Measurements from ENCODE around the gene CBLN1. TPM values are rescaled to one million over a fixed set of nuclear protein-coding genes. Genes with fewer than 3 reads are reported as not detected.

Gene CBLN1
- total RNA-seq, 1 experiment from 2014 or later, result not detected

DNA sequence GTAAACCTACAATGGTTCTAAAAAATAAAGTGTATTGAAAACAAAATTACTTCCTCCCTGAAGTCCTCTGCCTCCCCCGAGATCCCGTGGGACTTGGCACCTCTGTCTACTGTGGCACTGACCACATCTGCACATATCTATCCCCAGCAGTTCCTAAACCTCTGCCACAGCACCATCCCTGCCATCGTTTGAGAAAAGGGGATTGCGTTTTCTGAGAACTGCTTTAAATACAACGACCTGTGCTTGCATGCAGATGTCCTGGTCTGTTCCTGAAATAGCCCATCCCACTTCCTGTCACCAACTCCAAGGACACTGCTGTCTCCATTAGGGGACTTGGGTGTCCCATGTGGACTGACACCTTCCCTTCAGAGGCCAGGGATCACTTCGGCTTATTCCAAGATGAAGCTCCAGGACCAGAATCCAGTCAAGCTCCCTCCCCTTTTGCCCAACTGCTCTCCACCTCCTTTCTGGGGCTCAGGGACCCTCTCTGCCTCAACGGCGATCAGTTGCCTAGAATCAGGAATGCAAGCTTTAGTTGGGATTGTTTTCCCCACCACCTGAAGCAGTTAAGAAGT, 20.6 kb downstream of the CBLN1 start:
- ChIA-PET CTCF (no interaction called here), POLR2A (no interaction called here)
- BruUV-seq (replicated peaks), result no TSS peak
- TF ChIP-seq, protein P1, sequence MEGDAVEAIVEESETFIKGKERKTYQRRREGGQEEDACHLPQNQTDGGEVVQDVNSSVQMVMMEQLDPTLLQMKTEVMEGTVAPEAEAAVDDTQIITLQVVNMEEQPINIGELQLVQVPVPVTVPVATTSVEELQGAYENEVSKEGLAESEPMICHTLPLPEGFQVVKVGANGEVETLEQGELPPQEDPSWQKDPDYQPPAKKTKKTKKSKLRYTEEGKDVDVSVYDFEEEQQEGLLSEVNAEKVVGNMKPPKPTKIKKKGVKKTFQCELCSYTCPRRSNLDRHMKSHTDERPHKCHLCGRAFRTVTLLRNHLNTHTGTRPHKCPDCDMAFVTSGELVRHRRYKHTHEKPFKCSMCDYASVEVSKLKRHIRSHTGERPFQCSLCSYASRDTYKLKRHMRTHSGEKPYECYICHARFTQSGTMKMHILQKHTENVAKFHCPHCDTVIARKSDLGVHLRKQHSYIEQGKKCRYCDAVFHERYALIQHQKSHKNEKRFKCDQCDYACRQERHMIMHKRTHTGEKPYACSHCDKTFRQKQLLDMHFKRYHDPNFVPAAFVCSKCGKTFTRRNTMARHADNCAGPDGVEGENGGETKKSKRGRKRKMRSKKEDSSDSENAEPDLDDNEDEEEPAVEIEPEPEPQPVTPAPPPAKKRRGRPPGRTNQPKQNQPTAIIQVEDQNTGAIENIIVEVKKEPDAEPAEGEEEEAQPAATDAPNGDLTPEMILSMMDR (IDR thresholded peaks at IDR 0.05; ENCODE audit: unreplicated experiment), result no peak
- Mint-ChIP-seq H3K9me3 (ENCODE audit: unreplicated experiment) (peaks cover 15% of the 10 kb centered on the region), H3K4me3 (ENCODE audit: unreplicated experiment) (no peak overlapping the region), H3K27me3 (ENCODE audit: insufficient read depth, unreplicated experiment) (no peaks in the 10 kb centered on the region), H3K4me1 (ENCODE audit: insufficient read depth, unreplicated experiment) (no peaks in the 10 kb centered on the region), H3K27ac (ENCODE audit: low read depth, unreplicated experiment) (no peak overlapping the region), H3K36me3 (ENCODE audit: insufficient read depth, unreplicated experiment) (no peaks in the 10 kb centered on the region)
- no peak for DNase-seq (ENCODE audit: unreplicated experiment)
- intact Hi-C loops (cut with micrococcal nuclease), result no loop called here

DNA sequence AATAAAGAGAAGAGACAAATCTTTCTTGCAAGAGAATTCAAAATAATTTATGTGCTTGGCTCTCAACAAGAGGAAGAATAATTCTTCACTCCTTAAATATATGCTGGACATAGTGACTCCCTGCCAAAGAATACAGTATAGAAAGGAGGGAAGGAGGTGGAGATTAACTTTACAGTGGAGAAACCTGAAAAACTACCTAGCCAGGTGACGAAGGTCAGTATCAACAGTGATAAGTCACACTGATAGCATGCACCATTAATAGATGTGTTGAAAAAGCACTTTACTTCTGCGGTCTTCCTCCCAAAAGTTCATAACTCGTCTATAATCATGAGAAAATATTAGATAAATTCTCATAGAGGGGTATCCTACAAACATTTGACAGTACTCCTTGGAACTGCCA, 21.4 kb downstream of the CBLN1 start:
- ChIA-PET POLR2A (no interaction called here), CTCF (no interaction called here)
- TF ChIP-seq, protein P1 (IDR thresholded peaks at IDR 0.05; ENCODE audit: unreplicated experiment), result no peak
- H3K27me3 Mint-ChIP-seq (ENCODE audit: insufficient read depth, unreplicated experiment), result no peaks in the 10 kb centered on the region
- H3K9me3 Mint-ChIP-seq (ENCODE audit: unreplicated experiment), result peaks cover 21% of the 10 kb centered on the region
- H3K4me3 Mint-ChIP-seq (ENCODE audit: unreplicated experiment), result no peak overlapping the region
- no TSS peak for BruUV-seq (replicated peaks)
- H3K36me3 Mint-ChIP-seq (ENCODE audit: insufficient read depth, unreplicated experiment), result no peaks in the 10 kb centered on the region
- intact Hi-C loops (cut with micrococcal nuclease), result no loop called here
- no peaks in the 10 kb centered on the region for H3K4me1 Mint-ChIP-seq (ENCODE audit: insufficient read depth, unreplicated experiment)
- H3K27ac Mint-ChIP-seq (ENCODE audit: low read depth, unreplicated experiment), result no peak overlapping the region
- DNase-seq (ENCODE audit: unreplicated experiment), result no peak

DNA sequence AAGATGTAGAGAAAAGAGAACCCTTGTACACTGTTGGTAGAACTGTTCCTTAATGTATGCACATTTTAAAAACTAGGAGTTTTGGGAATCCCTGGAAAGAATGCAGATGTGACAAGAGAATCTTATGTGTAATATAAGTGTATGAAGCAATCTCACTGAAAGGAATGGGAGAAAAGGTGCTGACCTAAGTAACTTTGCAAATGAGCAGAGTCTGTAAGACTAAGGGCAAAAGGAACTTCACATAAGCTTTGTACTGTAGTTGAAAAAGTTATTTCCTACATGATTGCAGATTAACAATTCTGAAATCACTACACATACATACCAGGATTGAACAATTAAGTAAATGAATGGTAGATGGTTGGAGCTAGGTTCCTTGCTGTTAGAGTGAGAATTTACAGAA, 22.3 kb downstream of the CBLN1 start:
- CTCF ChIA-PET, result interaction anchor here (0.7 kb wide), 1 partner anchor 9 kb away, joined by 3 read pairs; no protein-coding TSS in a partner anchor
- POLR2A ChIA-PET, result no interaction called here
- BruUV-seq (replicated peaks), result no TSS peak
- DNase-seq (ENCODE audit: unreplicated experiment), result no peak
- Mint-ChIP-seq H3K36me3 (ENCODE audit: insufficient read depth, unreplicated experiment) (no peaks in the 10 kb centered on the region), H3K4me3 (ENCODE audit: unreplicated experiment) (no peak overlapping the region), H3K27me3 (ENCODE audit: insufficient read depth, unreplicated experiment) (no peaks in the 10 kb centered on the region), H3K9me3 (ENCODE audit: unreplicated experiment) (peaks cover 21% of the 10 kb centered on the region), H3K27ac (ENCODE audit: low read depth, unreplicated experiment) (no peak overlapping the region), H3K4me1 (ENCODE audit: insufficient read depth, unreplicated experiment) (no peaks in the 10 kb centered on the region)
- TF ChIP-seq, protein P1 (IDR thresholded peaks at IDR 0.05; ENCODE audit: unreplicated experiment), result no peak
- intact Hi-C loops (cut with micrococcal nuclease), result loop anchor here (5.0 kb wide), 1 partner anchor 127 kb away; no protein-coding TSS in a partner anchor

DNA sequence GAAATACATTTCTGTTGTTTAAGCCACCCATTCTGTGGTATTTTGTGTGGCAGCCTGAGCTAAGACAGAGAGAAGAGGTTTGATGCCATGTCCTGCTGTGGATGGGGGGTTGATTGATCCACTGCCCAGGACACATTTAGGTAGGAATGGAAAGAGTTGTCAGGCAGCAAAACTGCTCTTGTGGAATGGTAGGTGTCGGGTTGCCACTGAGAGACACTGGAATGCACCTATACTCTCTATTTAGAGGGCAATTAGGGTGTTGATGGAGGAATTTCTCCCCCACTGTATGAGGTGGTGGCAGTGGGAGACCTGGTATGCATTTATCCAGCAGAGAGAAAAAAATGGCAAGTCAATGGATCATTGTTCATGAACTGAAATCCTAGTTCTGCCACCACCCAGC, 30.9 kb downstream of the CBLN1 start:
- intact Hi-C loops (cut with micrococcal nuclease), result no loop called here
- DNase-seq (ENCODE audit: unreplicated experiment), result no peak
- H3K9me3 Mint-ChIP-seq (ENCODE audit: unreplicated experiment), result peaks cover 2% of the 10 kb centered on the region

More for the DNA sequence above, 30.9 kb downstream of the CBLN1 start:
- TF ChIP-seq, protein P1 (IDR thresholded peaks at IDR 0.05; ENCODE audit: unreplicated experiment), result no peak
- no peak overlapping the region for H3K4me3 Mint-ChIP-seq (ENCODE audit: unreplicated experiment)
- ChIA-PET POLR2A (no interaction called here), CTCF (no interaction called here)
- H3K27me3 Mint-ChIP-seq (ENCODE audit: insufficient read depth, unreplicated experiment), result peaks cover 22% of the 10 kb centered on the region
- H3K4me1 Mint-ChIP-seq (ENCODE audit: insufficient read depth, unreplicated experiment), result no peaks in the 10 kb centered on the region
- BruUV-seq (replicated peaks), result no TSS peak
- no peaks in the 10 kb centered on the region for H3K36me3 Mint-ChIP-seq (ENCODE audit: insufficient read depth, unreplicated experiment)
- no peak overlapping the region for H3K27ac Mint-ChIP-seq (ENCODE audit: low read depth, unreplicated experiment)
